Activated CD4-positive, alpha-beta T cell treated with anti-CD3 and anti-CD28 coated beads for 36 hours (primary cell): ENCODE results near the gene FAHD1. TPM values are rescaled to one million over a fixed set of nuclear protein-coding genes. Genes with fewer than 3 reads are reported as not detected.
A peak's percentile ranks its signal among the peaks of the same experiment; 100 is the strongest.

Source experiments
- ATAC-seq: fragments of 200-7000 bp; cut with Tn5 transposase; one replicate; pipeline ENCODE4 v1.10.0; 2021; ENCODE audit warnings: mild to moderate bottlenecking, moderate library complexity
- CTCF ChIA-PET: fragments of 350-600 bp; sonication (Branson Sonifier 250); formaldehyde crosslinking; loops from one replicate; lab custom pipeline; 2021; ENCODE audit warnings: antibody characterized with exemption; lab: Charles Lee
- POLR2A ChIA-PET: fragments of 350-600 bp; sonication (Branson Sonifier 250); formaldehyde crosslinking; loops from one replicate; lab custom pipeline; 2021; ENCODE audit warnings: antibody characterized with exemption, inconsistent platforms; lab: Charles Lee
- DNase-seq: peaks from one replicate; pipeline ENCODE4 v3.0.0-alpha.2; 2020
- H3K27ac Mint-ChIP-seq: one replicate; pipeline ENCODE4 v1.8.0; 2021; ENCODE audit warnings: mixed read lengths
- H3K27me3 Mint-ChIP-seq: one replicate; pipeline ENCODE4 v1.8.0; 2021; ENCODE audit warnings: mixed read lengths
- H3K36me3 Mint-ChIP-seq: one replicate; pipeline ENCODE4 v1.8.0; 2021; ENCODE audit warnings: low read depth, mixed read lengths
- H3K4me1 Mint-ChIP-seq: one replicate; pipeline ENCODE4 v1.8.0; 2021; ENCODE audit warnings: mixed read lengths
- H3K4me3 Mint-ChIP-seq: one replicate; pipeline ENCODE4 v1.8.0; 2021; ENCODE audit warnings: mild to moderate bottlenecking, moderate library complexity, mixed read lengths
- H3K9me3 Mint-ChIP-seq: one replicate; pipeline ENCODE4 v1.8.0; 2021; ENCODE audit warnings: low read depth, mixed read lengths
- intact Hi-C, 2 experiments: fragments of 100-400 bp; cut with DNase I in 1 of 2; cut with micrococcal nuclease in 1 of 2; formaldehyde crosslinking; loops; one replicate each; pipeline versions ENCODE4 v1.14.2 to v1.15.1; 2022 to 2024; cut with DNase I, micrococcal nuclease
- total RNA-seq, 2 experiments: library from RNA; stranded (reverse); gene quantifications; one replicate each; pipeline ENCODE4 v1.2.3, GENCODE V29; 2021

FAHD1 gene
- total RNA-seq, 2 experiments from 2014 or later = 11.6 to 11.9 TPM

GRCh38 chr16:1782408-1783264, 44.4 kb upstream of the FAHD1 start, which contains the start of the genes NUBP2 and SPSB3:
NUBP2 (plus strand) TSS chr16:1782960; CDS start chr16:1783021, 61 bp downstream.
SPSB3 (minus strand) TSS chr16:1782571; CDS start chr16:1781483, 1,088 bp downstream.
- no peaks in the 10 kb centered on the region for H3K27me3 Mint-ChIP-seq
- ChIA-PET POLR2A (interaction anchor here (0.6 to 2.8 kb wide), 14 partner anchors 8 to 1146 kb away, joined by 3 to 39 read pairs (median 4); partner anchors contain the start of genes EME2, FAHD1, FLYWCH2 and MAPK8IP3), CTCF (interaction anchor here (0.6 to 1.6 kb wide), 14 partner anchors 8 to 372 kb away, joined by 3 to 16 read pairs (median 4); partner anchors contain the start of genes EME2, MAPK8IP3, MRPS34 and NME3)
- ATAC-seq = peak; percentile 93
- peak; percentile 99 for DNase-seq
- peak within 1 kb of the TSS; percentile 94 for H3K4me3 Mint-ChIP-seq
- H3K4me1 Mint-ChIP-seq = peaks cover 26% of the 10 kb centered on the region
- H3K9me3 Mint-ChIP-seq = no peaks in the 10 kb centered on the region
- intact Hi-C loops = loop anchor here (1.0 to 5.0 kb wide), 19 partner anchors 9 to 754 kb away; partner anchors contain the start of genes HAGH (in 2 of the 2), MRPS34 (in 2 of the 2), ABCA3 (in 1 of the 2) and CRAMP1 (in 1 of the 2)
- peak within 1 kb of the TSS; percentile 85 for H3K27ac Mint-ChIP-seq
- H3K36me3 Mint-ChIP-seq = peaks cover 5% of the 10 kb centered on the region

- ChIA-PET POLR2A (no interaction called here), CTCF (no interaction called here)
- ATAC-seq = no peak
- H3K36me3 Mint-ChIP-seq = peaks cover 10% of the 10 kb centered on the region
- H3K27me3 Mint-ChIP-seq = no peaks in the 10 kb centered on the region
- intact Hi-C loops = loop anchor here in 1 of 2 experiments (5.0 kb wide), 1 partner anchor 42 kb away; the partner anchor contains the start of genes FAHD1 and HAGH
- H3K27ac Mint-ChIP-seq = no peak overlapping the region
- H3K9me3 Mint-ChIP-seq = no peaks in the 10 kb centered on the region
- peak overlapping the region; percentile 55 for H3K4me3 Mint-ChIP-seq
- DNase-seq = no peak
- H3K4me1 Mint-ChIP-seq = peaks cover 26% of the 10 kb centered on the region
These were observed 41.8 kb upstream of the FAHD1 start for GRCh38 chr16:1784977-1785845.

DNA sequence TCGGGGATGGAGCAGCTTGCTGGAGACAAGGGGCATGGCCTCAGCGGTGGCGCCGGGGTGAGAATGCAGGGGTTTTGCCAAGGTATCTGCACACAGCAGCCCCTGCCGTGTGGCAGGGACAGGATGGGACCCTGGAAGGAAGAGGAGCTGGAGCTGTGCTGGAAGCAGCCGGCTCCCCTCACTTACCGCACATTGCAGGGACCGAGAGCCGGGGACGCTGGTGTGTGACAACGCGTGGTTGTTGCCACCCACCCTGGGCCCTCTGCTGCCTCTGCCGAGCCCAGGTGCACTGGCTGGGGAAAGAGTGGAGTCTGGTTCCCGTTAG, 41.2 kb upstream of the FAHD1 start:
- POLR2A ChIA-PET = no interaction called here
- ATAC-seq (no peak), DNase-seq (no peak)
- H3K4me1 Mint-ChIP-seq = peaks cover 25% of the 10 kb centered on the region
- no peaks in the 10 kb centered on the region for H3K9me3 Mint-ChIP-seq
- peaks cover 10% of the 10 kb centered on the region for H3K36me3 Mint-ChIP-seq
- H3K4me3 Mint-ChIP-seq = no peak overlapping the region
- intact Hi-C loops = no loop called here
- CTCF ChIA-PET = no interaction called here
- H3K27ac Mint-ChIP-seq = no peak overlapping the region
- H3K27me3 Mint-ChIP-seq = no peaks in the 10 kb centered on the region

DNA sequence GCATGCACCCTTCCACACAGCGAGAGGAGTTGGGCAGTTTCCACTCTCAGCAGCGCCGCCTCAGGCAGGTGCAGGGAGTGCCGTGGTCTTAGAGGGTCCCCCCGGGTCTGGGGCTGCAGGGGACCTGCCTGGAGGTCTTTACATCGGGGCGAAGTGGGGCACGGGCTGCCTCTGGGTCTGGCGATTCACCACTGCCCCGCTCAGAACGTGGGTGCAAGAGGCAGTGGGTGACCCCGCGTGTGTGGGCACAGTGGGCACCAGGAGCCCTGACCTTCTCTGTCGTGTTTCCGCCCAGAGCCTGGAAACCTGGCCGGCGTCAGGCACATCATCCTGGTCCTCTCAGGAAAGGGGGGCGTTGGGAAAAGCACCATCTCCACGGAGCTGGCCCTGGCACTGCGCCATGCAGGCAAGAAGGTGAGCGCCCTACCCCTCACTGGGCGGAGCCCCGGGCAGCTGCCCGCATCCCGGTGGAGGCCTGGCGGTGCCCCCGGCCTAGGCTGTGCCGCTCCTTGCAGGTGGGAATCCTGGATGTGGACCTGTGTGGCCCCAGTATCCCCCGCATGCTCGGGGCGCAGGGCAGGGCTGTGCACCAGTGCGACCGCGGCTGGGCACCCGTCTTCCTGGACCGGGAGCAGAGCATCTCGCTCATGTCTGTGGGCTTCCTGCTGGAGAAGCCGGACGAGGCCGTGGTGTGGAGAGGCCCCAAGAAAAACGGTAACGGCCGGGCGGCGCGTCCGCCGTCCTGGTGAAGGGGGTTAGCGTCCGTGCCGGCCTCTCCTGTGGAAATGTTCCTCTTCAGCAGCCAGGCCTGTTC, 40.6 kb upstream of the FAHD1 start:
- H3K4me3 Mint-ChIP-seq = no peak overlapping the region
- no peaks in the 10 kb centered on the region for H3K9me3 Mint-ChIP-seq
- ChIA-PET POLR2A (no interaction called here), CTCF (no interaction called here)
- DNase-seq (peak; percentile 9), ATAC-seq (no peak)
- H3K27me3 Mint-ChIP-seq = no peaks in the 10 kb centered on the region
- no peak overlapping the region for H3K27ac Mint-ChIP-seq
- intact Hi-C loops = no loop called here
- H3K4me1 Mint-ChIP-seq = peaks cover 18% of the 10 kb centered on the region
- H3K36me3 Mint-ChIP-seq = peaks cover 8% of the 10 kb centered on the region

DNA sequence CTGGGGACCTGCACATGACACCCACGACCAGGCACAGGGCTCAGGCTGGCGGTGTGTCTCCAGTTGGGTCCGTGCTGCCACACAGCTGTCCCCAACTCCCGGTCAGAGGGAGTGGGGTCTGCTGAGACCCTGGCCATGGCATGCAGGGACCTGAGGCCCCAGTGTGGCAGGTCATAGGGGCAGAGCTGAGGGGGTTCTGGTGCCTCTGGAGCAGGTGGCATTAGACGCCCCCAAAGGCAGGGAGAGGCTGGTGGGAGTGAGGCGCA, 40.0 kb upstream of the FAHD1 start:
- Mint-ChIP-seq H3K9me3 (no peaks in the 10 kb centered on the region), H3K36me3 (peaks cover 8% of the 10 kb centered on the region), H3K27ac (no peak overlapping the region), H3K4me3 (no peak overlapping the region), H3K27me3 (no peaks in the 10 kb centered on the region), H3K4me1 (peaks cover 14% of the 10 kb centered on the region)
- ChIA-PET CTCF (no interaction called here), POLR2A (no interaction called here)
- ATAC-seq (no peak), DNase-seq (no peak)
- intact Hi-C loops = no loop called here

- POLR2A ChIA-PET = no interaction called here
- H3K36me3 Mint-ChIP-seq = peaks cover 8% of the 10 kb centered on the region
- ATAC-seq = no peak
- no peak overlapping the region for H3K27ac Mint-ChIP-seq
- no peaks in the 10 kb centered on the region for H3K9me3 Mint-ChIP-seq
- no peak overlapping the region for H3K4me3 Mint-ChIP-seq
- intact Hi-C loops = no loop called here
- peaks cover 14% of the 10 kb centered on the region for H3K4me1 Mint-ChIP-seq
- CTCF ChIA-PET = no interaction called here
- no peak for DNase-seq
- H3K27me3 Mint-ChIP-seq = no peaks in the 10 kb centered on the region
These were observed 39.5 kb upstream of the FAHD1 start for GRCh38 chr16:1787322-1788094.

DNA sequence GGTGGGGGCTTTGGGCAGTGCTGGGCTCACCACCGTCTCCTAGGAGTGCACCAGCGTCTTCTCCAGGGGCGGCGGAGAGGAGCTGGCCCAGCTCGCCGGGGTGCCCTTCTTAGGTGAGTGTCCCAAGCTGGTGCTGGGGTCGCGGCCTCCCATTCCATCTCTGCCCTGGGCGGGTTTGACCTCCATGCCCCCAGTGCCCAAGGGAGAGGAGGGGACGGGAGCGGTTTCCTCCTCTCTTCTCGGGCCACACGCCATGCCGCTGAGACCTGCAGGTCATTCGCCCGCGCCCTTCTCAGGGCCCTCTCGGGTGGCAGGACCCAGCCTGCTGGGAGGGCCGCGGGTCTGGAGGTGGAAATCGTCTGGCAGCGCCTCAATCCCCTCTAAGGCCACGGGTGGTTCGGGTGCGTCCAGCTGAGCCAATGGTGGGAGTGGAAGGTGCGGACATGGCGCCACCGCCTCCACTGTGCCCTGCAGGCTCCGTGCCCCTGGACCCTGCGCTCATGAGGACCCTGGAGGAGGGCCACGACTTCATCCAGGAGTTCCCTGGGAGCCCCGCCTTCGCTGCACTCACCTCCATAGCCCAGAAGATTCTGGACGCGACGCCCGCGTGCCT, 38.8 kb upstream of the FAHD1 start:
- H3K4me1 Mint-ChIP-seq = peaks cover 13% of the 10 kb centered on the region
- CTCF ChIA-PET = no interaction called here
- no peak for DNase-seq
- no peak overlapping the region for H3K4me3 Mint-ChIP-seq
- intact Hi-C loops = no loop called here
- H3K36me3 Mint-ChIP-seq = peaks cover 8% of the 10 kb centered on the region
- H3K9me3 Mint-ChIP-seq = no peaks in the 10 kb centered on the region
- POLR2A ChIA-PET = no interaction called here
- no peaks in the 10 kb centered on the region for H3K27me3 Mint-ChIP-seq
- H3K27ac Mint-ChIP-seq = no peak overlapping the region
- no peak for ATAC-seq

DNA sequence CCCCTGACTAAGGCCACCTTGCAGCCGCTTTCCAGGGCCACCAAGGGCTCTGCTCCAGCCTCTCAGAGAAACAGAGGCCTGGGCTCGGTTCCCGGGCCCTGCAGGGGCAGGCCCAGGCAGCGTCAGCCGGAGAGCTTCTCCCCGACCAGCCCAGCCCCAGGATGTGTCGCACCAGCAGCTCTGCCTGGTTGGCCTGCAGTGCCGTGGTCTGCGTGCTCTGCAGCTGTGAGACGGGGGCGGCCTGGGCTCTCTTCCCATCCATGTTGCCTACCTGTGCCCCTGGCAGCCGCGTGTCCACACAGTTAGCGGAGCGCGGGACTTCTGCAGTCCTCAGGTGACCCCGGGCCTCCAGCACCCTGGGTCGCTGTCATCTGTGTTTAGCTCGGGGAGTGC, 38.3 kb upstream of the FAHD1 start:
- peaks cover 5% of the 10 kb centered on the region for H3K36me3 Mint-ChIP-seq
- H3K4me3 Mint-ChIP-seq = no peak overlapping the region
- peaks cover 8% of the 10 kb centered on the region for H3K4me1 Mint-ChIP-seq
- CTCF ChIA-PET = no interaction called here
- H3K9me3 Mint-ChIP-seq = no peaks in the 10 kb centered on the region
- no peaks in the 10 kb centered on the region for H3K27me3 Mint-ChIP-seq
- no peak for DNase-seq
- POLR2A ChIA-PET = no interaction called here
- H3K27ac Mint-ChIP-seq = no peak overlapping the region
- no peak for ATAC-seq
- intact Hi-C loops = no loop called here

GRCh38 chr16:1789643-1790045, 37.4 kb upstream of the FAHD1 start:
- Mint-ChIP-seq H3K4me3 (no peak overlapping the region), H3K9me3 (no peaks in the 10 kb centered on the region), H3K4me1 (peaks cover 4% of the 10 kb centered on the region), H3K27me3 (no peaks in the 10 kb centered on the region), H3K36me3 (peaks cover 5% of the 10 kb centered on the region), H3K27ac (no peak overlapping the region)
- no peak for DNase-seq
- POLR2A ChIA-PET = no interaction called here
- intact Hi-C loops = no loop called here
- no peak for ATAC-seq
- CTCF ChIA-PET = no interaction called here

GRCh38 chr16:1790261-1790610, 36.8 kb upstream of the FAHD1 start:
- Mint-ChIP-seq H3K4me1 (peaks cover 2% of the 10 kb centered on the region), H3K27ac (no peak overlapping the region), H3K36me3 (peaks cover 5% of the 10 kb centered on the region), H3K9me3 (no peaks in the 10 kb centered on the region), H3K27me3 (no peaks in the 10 kb centered on the region), H3K4me3 (no peak overlapping the region)
- POLR2A ChIA-PET = no interaction called here
- ATAC-seq (no peak), DNase-seq (no peak)
- intact Hi-C loops = no loop called here
- CTCF ChIA-PET = no interaction called here
